Measurements from ENCODE around the gene ALG12.
"Not testable (repeated sequence)": the region's sequence is repeated elsewhere in the genome, so short reads cannot be mapped to it uniquely, and the experiment has no call there.

The ALG12 gene

GRCh38 chr22:49865156-49865555 is 53.1 kb downstream of the ALG12 start:
- no peak for DNase-seq

GRCh38 chr22:49863931-49864330 is 54.3 kb downstream of the ALG12 start:
- no peak for DNase-seq

- peak; percentile 22 for DNase-seq
Observed at GRCh38 chr22:49862496-49862776, 55.8 kb downstream of the ALG12 start.

GRCh38 chr22:49861642-49862495 is 56.4 kb downstream of the ALG12 start:
- DNase-seq = no peak

GRCh38 chr22:49858827-49859226 is 59.4 kb downstream of the ALG12 start:
- no peak for DNase-seq

- no peak for DNase-seq
Observed at GRCh38 chr22:49856766-49857618, 61.2 kb downstream of the ALG12 start.

GRCh38 chr22:49856343-49856742 is 61.9 kb downstream of the ALG12 start:
- no peak for DNase-seq

GRCh38 chr22:49855251-49855911 is 62.9 kb downstream of the ALG12 start:
- DNase-seq = no peak

- peak; percentile 32 for DNase-seq
Observed at GRCh38 chr22:49853981-49854831, 64.0 kb downstream of the ALG12 start.

- peak; percentile 99 for DNase-seq
Observed at GRCh38 chr22:49852898-49853894, 65.0 kb downstream of the ALG12 start, which contains the start of gene ZBED4. Gene ZBED4 (plus strand): TSS chr22:49853844. CDS start chr22:49883663, 29,819 bp downstream.

- DNase-seq = not testable (repeated sequence)
Observed at GRCh38 chr22:49852568-49852897, 65.7 kb downstream of the ALG12 start.

GRCh38 chr22:49850959-49851802 is 67.1 kb downstream of the ALG12 start:
- no peak for DNase-seq

Measured in inflammatory macrophage treated with lipopolysaccharide for 4 hours (primary cell).